NCI-H2196 treated with DMSO at 0.1 percent for 48 hours (cell line): ENCODE data around the gene HRH3.

Experiments
- DNase-seq: peaks from one replicate; lab custom pipeline; 2025; ENCODE audit not compliant: unreplicated experiment; lab: John Stamatoyannopoulos, UW

The HRH3 gene

DNA sequence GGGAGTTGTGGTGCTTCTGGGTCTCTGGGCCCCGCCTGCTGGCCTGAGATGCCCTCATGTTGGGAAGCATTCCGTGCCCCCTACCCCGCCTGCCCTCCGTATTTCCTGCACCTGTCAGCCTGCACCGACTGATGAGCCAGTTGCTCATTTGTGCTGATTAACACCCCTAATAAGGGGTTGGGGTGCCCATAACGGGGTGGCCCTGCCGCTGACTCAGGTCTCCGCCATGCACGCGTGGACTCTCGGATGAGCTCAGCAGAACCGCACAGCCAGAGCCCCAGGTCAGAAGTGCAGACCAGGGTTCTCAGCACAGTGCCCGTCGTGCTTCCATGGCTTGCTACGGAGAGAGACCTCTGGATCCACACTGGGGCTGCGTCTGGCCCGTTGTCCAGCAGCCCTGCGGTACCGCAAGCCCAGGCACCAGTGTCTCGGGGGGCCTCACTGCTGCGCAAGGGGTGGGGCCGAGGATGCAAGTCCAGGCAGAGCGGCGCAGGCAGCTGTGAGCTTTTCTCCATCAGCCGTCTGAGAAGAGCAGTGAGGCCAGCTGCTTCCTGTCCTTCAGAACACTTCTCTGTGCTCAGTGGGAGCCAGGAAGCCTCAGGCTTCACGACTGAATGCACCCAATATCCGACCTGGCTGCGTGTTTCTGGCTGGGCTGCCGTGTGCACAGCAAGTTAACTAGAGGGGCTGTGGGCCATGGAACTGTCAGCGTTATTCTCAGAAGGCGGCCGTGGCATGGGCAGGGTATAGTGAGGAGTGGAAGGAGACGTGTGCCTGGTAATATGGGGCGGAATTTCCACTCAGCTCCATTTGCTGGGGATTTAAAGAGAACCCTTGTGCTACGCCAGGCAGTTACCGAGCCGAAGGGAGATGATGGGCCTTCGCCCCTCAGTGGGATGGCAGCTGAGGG, 18.6 kb downstream of the HRH3 start:
- peak; percentile 4 for DNase-seq

DNA sequence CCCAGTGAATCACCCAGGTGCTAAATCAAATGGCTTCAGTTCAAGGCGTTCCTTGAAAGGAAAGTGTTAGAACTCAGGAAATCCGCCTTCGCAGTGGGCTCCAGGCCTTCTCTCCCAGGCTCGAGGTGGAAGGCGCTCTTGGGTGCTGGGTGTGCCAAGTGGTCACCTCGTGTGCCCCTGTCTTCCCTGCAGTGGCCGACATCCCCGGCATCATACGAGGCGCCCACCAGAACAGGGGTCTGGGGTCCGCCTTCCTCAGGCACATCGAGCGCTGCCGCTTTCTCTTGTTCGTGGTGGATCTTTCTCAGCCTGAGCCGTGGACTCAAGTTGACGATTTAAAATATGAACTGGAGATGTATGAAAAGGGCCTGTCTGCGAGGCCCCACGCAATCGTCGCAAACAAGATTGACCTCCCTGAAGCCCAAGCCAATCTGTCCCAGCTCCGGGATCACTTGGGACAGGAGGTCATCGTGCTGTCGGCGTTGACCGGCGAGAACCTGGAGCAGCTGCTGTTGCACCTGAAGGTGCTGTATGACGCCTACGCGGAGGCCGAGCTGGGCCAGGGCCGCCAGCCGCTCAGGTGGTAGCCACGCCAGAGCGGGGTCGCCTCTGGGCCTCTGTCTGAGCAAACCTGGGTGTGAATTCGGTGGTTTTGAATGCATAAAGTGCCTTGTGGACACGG, 19.4 kb downstream of the HRH3 start:
- DNase-seq, result no peak

- DNase-seq, result no peak
These were observed 21.1 kb downstream of the HRH3 start for GRCh38 chr20:62198931-62199330.

GRCh38 chr20:62198496-62198895, 21.6 kb downstream of the HRH3 start:
- no peak for DNase-seq

- DNase-seq, result no peak
These were observed 22.3 kb downstream of the HRH3 start for GRCh38 chr20:62197801-62198200.

DNA sequence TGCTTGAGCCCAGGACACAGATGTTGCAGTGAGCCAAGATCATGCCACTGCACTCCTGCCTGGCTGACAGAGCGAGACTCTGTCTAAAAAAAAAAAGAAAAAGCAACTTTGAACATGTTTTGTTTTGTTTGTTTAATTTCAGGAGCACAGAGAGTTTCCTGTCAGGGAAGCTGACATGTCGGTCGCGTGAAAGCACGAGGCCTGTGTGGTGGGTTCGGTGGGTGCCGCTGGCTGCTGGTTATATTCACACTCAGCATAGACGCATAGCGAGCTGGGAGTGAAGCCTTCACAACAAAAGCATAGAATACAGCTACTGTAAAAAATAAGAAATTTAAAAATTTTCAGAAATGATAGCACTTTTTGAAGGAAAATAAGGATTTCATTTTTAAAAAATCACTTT, 22.8 kb downstream of the HRH3 start:
- DNase-seq, result no peak

DNA sequence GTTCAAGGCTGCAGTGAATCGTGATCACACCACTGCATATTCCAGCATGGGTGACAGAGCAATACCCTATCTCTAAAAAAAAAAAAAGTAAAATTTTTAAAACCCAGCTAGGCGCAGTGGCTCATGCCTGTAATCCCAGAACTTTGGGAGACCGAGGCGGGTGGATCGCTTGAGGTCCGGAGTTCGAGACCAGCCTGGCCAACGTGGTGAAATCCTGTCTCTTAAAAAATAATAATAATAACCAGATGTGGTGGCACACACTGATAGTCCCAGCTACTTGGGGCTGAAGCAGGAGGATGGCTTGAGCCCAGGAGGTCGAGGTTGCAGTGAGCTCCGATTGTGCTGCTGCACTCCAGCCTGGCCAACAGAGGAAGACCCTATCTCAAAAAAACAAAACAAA, 23.8 kb downstream of the HRH3 start:
- no peak for DNase-seq

DNA sequence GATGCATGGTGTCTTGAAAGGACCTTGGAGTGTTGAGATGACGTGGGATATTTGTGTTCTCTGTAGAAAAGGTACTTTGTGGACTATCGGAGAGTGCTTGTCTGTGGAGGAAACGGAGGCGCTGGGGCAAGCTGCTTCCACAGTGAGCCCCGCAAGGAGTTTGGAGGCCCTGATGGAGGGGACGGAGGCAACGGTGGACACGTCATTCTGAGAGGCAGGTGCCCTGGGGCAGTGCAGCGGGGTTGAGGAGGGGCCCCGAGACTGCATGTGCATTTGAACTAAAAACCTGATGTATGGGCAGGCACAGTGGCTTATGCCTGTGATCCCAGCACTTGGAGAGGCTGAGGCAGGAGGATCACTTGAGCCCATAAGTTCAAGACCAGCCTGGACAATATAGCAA, 24.3 kb downstream of the HRH3 start:
- no peak for DNase-seq

GRCh38 chr20:62195075-62195405, 25.0 kb downstream of the HRH3 start:
- DNase-seq, result no peak

- DNase-seq, result no peak
These were observed 26.7 kb downstream of the HRH3 start for GRCh38 chr20:62193079-62194025.

- no peak for DNase-seq
These were observed 27.4 kb downstream of the HRH3 start for GRCh38 chr20:62192635-62193034.

- DNase-seq, result no peak
These were observed 28.1 kb downstream of the HRH3 start for GRCh38 chr20:62191781-62192559.

DNA sequence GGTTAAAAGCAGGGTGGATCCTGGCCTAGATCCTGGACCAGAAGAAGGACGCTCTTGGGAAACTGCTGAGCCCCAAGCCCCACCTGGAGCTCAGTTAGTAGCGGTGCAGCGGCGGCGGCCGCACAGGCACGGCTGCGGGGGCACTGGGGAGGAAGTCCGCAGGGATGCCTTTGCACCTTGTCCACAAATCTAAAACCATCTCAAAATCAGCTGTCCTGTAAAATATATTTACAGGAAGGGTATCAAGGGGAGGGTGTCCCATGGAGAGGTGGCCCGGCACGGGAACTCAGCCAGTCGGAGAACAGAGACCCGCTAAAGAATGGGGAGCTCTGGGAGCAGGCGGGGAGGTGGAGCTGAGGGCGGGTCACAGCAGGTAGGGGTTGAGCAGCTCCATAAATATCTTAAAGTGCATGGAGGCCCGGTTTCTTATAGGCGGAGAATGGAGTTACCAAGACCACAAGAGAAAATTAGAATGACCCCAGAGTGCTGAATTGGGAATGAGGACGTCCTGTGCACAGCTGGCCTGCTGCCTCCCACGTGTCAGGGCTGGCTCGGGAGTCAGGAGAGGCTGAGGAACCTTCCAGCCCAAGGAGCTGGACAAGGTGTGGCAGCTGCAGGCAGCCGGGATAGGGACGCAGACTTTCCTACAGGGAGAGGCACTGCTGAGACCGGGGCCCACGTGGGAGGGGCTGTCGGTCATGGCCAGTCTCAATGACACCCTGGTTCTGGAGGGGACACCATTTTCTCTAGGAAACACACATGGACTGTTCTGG, 29.3 kb downstream of the HRH3 start:
- DNase-seq, result no peak

DNA sequence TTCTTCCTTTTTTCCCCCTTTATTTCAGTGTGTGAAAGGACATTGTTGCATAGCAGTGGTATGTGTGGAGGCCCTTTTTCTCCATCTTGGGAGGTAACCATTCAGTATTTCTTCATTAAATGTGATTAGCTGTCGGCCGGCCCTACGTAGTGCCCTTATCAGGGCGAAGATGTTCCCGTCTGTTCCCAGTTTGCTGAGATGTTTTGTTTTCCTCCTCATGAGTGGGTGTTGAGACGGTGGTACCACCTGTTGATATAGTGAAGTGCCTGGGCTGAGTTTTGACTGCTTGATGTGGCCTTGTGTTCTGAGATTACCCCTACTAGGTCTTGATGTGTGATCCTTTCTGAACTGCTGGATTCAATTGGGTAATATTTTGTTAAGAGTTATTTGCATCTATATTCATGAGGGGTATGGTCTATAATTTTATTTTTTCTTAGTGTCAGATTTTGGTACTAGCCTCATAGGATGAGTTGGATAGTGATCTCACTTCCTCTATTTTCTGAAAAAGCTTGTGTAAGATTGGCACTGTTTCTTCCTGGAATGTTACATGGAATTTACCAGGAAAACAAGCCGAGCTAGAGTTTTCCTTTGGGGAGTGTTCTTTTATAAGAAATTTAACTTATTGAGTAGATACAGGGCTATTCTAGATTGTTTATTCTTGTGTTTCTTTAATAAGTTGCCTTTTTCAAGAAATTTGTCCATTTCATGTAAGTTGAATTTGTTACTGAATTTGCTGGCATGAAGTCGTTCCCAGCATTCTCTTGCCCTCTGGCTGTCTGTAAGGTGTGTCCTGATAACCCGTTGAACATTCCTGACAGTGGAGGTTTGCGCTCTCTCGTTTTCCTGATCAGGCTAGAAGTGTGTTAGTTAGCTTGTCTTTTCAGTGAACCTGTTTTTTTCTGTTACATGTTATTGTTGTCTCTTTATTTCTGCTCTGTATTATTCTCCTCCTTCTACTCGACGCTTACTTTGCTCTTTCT, 32.9 kb downstream of the HRH3 start:
- DNase-seq, result no peak

DNA sequence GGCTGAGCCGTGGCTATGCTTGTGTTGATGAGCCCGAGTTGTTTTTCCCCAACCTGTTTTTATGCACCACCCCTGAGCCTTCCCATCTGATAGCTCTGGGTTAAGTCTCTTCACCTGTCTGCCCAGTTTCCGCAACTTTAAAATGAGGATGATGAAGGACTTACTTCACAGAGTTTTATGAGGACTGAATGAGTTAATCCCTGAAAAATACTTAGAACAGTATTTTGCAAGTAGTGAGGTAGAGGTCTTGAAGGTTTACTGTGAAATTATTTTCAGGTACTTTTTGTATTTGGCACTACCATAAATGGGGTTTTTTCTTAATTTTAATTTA, 34.0 kb downstream of the HRH3 start:
- no peak for DNase-seq

DNA sequence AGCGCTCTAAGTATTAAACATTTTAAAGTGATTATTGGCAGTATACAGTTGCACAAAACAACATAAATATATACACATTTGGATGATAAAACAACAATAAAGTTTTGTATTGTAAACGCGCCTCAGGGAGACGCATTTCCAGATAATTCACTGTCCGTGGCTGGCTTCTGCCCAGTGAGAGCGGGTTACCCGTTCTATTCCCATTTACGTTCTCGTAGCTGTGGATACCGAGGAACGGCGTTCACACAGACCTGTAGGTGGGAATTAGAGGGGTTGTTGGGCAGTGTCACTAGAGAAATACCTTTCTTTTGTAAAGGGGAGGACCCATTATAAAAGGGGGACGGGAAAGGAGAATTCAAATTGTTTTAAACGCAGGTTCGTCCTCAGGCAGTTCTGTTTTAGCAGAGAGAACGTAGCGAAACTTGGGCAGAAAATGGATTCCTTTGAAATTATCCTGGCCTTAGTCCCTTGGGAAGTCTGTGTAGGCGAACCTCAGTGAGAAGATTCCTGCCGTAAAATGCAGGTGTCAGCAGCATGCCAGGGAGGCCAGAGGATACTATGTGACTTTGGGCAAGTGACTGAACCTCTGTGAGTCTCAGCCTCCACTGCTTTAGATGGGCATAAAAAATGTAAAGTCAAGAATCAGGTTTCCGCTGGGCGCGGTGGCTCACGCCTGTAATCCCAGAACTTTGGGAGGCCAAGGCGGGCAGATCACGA, 36.5 kb downstream of the HRH3 start:
- DNase-seq, result no peak

DNA sequence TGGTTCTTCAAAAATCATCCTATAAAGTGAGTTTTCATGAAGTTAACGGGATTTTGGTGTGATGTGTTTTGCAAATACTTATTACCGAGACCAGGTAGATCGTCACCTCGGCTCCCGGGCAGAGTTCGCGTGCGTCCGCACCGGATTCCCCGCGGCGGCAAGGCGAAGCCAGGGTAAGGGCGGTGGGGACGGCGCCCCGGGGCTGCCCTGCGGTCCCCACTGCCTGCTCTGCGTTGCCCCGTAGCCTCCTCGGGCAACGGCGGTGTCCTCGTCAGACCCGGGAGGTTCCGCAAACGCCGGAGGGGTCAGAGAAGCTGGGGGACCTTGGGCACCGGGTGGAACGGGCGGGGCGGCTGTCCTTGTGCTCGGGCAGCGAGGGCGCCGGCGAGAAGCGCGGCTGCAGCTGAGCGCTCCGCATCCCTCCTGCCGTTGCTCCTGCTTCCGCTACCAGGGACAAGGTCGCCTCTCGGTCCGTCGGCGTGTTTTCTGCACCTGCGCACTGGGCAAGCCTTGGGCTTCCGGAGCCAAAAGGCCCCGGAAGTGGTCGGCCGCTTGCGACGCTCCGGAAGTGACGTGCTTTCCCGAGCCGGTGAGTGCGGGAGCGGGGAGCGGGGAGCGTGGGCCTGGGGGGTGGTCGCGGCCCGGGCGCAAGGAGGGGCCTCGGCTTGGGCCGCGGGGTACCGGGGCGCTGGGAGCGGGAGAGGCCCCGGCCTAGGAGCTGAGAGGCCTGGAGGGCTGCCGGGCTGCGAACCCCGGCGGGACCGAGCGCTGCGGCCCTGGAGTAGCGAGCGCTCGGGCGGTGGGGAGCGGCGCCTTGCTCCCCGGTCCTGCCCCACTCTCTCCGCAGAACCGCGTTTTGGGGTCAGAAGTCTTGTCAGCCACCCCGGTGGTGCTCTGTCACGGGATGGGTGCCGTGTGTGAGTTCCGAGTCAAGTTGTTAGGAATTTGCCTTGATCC, 37.3 kb downstream of the HRH3 start, which contains the start of gene MTG2:
TSS of gene MTG2 (plus strand) at position 560 of the 957 bp plus-strand sequence. CDS start 10,393 bp downstream, outside the sequence.
- peak; percentile 93 for DNase-seq
